Skeletal muscle satellite cell (primary cell): Measurements from ENCODE around the gene ATG14.

Experiments
- H3K27me3 ChIP-seq: 2 replicates; pipeline ENCODE4 v1.7.0; 2013; ENCODE audit warnings: low read length; ENCODE audit not compliant: control insufficient read depth, insufficient read depth
- H3K36me3 ChIP-seq: 2 replicates; pipeline ENCODE4 v1.7.0; 2013; ENCODE audit warnings: mild to moderate bottlenecking, control low read depth, low read length; ENCODE audit not compliant: insufficient read depth
- H3K4me1 ChIP-seq: 2 replicates; pipeline ENCODE4 v1.7.0; 2013; ENCODE audit warnings: low read length; ENCODE audit not compliant: control insufficient read depth, insufficient read depth
- H3K4me2 ChIP-seq: 2 replicates; pipeline ENCODE4 v1.7.0; 2013; ENCODE audit warnings: mild to moderate bottlenecking, low read length
- H3K4me3 ChIP-seq: 2 replicates; pipeline ENCODE4 v1.7.0; 2013; ENCODE audit warnings: low read length
- H3K9ac ChIP-seq: 2 replicates; pipeline ENCODE4 v1.7.0; 2013; ENCODE audit warnings: mild to moderate bottlenecking, low read depth, low read length, moderate library complexity
- H3K9me3 ChIP-seq: replicated peaks from 2 replicates; pipeline ENCODE4 v1.7.0; 2013; ENCODE audit warnings: mild to moderate bottlenecking, control low read depth, low read length

ATG14 gene

DNA sequence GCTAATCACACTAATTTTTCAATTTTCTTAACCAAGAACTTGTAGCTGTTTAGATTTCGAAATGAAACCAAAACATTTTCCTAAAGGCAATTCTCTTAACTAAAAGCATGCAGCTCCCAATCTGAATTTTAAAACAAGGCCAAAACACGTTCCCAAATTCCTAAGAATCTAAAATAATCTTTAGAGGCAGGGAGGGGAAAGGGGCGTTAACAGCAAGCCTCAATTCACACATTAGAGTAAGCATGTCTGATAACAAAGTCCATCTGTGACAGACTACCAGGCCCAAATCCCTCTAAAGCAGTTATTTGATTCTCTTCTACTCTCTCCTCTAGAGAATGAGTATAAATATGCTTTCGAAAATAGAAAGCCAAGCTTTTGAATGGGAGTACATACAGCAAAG, 754 bp downstream of the ATG14 start:
- Histone ChIP-seq H3K9ac (peak overlapping the region; percentile 94), H3K9me3 (no peaks in the 10 kb centered on the region), H3K4me2 (peak overlapping the region; percentile 84), H3K4me3 (peak overlapping the region; percentile 89), H3K4me1 (peaks cover 21% of the 10 kb centered on the region), H3K36me3 (no peaks in the 10 kb centered on the region), H3K27me3 (peaks cover 7% of the 10 kb centered on the region)

DNA sequence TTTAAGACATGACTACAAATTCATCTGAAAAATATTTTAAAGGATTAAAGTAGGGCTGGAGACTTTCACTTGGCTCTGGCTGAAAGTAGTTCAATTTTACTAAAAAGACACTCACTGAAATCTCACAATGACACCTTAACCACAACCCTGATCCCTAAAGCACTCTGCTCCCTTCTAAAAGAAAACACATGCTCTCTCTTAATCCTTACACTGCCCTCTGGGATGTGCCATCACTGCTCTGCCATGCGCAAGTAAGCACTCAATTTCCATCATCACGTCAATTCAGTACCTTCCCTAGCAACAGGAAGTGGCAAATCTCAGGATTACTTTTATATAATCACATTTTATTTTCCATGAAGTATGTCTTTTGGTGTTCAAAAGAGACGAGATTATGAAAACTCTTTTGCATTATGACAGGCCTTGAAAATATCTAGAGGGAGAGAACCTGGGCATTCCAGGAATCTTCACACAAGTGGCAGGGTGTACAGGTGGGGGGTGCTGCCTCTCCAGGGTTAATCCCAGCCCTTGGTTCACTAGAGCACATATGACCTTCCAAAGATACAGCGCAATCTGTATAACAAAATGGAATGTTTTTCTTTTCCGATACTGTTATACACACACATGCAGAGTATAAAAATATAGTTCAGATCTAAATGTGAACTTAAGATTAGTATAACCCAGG, 7.3 kb downstream of the ATG14 start:
- no peaks in the 10 kb centered on the region for H3K27me3 ChIP-seq
- H3K4me3 ChIP-seq: no peak overlapping the region
- no peaks in the 10 kb centered on the region for H3K36me3 ChIP-seq
- no peaks in the 10 kb centered on the region for H3K9me3 ChIP-seq
- H3K4me2 ChIP-seq: no peak overlapping the region
- H3K9ac ChIP-seq: no peak overlapping the region
- peaks cover 17% of the 10 kb centered on the region for H3K4me1 ChIP-seq

- Histone ChIP-seq H3K36me3 (no peaks in the 10 kb centered on the region), H3K4me3 (no peak overlapping the region), H3K9ac (no peak overlapping the region), H3K4me2 (no peak overlapping the region), H3K4me1 (peaks cover 24% of the 10 kb centered on the region), H3K9me3 (no peaks in the 10 kb centered on the region), H3K27me3 (no peaks in the 10 kb centered on the region)
Measured at GRCh38 chr14:55401751-55402150, 9.9 kb downstream of the ATG14 start.

- peak overlapping the region; percentile 41 for H3K4me2 ChIP-seq
- H3K4me3 ChIP-seq: no peak overlapping the region
- H3K36me3 ChIP-seq: peaks cover 4% of the 10 kb centered on the region
- peaks cover 24% of the 10 kb centered on the region for H3K4me1 ChIP-seq
- H3K9ac ChIP-seq: no peak overlapping the region
- H3K9me3 ChIP-seq: no peaks in the 10 kb centered on the region
- no peaks in the 10 kb centered on the region for H3K27me3 ChIP-seq
Measured at GRCh38 chr14:55399852-55400251, 11.8 kb downstream of the ATG14 start.

DNA sequence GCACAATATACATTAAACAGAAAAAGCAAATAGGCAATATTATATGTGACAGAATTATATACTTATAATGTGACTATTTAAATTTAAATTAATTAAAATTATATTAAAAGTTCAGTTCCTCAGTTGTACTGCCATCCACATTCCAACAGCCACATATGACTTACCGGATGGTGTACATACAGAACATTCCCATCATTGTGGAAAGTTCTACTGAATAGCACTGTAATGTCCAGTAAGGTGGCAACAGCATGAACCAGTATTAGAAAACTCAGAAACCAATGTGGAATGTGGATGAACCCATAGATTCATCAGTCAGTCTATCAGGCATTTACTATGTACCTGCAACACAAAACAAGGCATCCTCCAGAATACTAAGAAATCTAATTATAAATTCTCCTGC, 12.4 kb downstream of the ATG14 start:
- peaks cover 24% of the 10 kb centered on the region for H3K4me1 ChIP-seq
- peak overlapping the region; percentile 1 for H3K4me3 ChIP-seq
- no peaks in the 10 kb centered on the region for H3K9me3 ChIP-seq
- peaks cover 9% of the 10 kb centered on the region for H3K36me3 ChIP-seq
- H3K9ac ChIP-seq: no peak overlapping the region
- no peaks in the 10 kb centered on the region for H3K27me3 ChIP-seq
- H3K4me2 ChIP-seq: peak overlapping the region; percentile 41

GRCh38 chr14:55398679-55399078, 13.0 kb downstream of the ATG14 start:
- peaks cover 9% of the 10 kb centered on the region for H3K36me3 ChIP-seq
- H3K9me3 ChIP-seq: no peaks in the 10 kb centered on the region
- H3K4me2 ChIP-seq: peak overlapping the region; percentile 56
- H3K4me3 ChIP-seq: no peak overlapping the region
- peaks cover 24% of the 10 kb centered on the region for H3K4me1 ChIP-seq
- H3K27me3 ChIP-seq: no peaks in the 10 kb centered on the region
- no peak overlapping the region for H3K9ac ChIP-seq

- H3K36me3 ChIP-seq: peaks cover 1% of the 10 kb centered on the region
- peaks cover 21% of the 10 kb centered on the region for H3K4me1 ChIP-seq
- no peaks in the 10 kb centered on the region for H3K27me3 ChIP-seq
- no peaks in the 10 kb centered on the region for H3K9me3 ChIP-seq
- peak overlapping the region; percentile 23 for H3K4me2 ChIP-seq
- H3K4me3 ChIP-seq: no peak overlapping the region
- H3K9ac ChIP-seq: no peak overlapping the region
Measured at GRCh38 chr14:55389330-55389729, 22.3 kb downstream of the ATG14 start.

DNA sequence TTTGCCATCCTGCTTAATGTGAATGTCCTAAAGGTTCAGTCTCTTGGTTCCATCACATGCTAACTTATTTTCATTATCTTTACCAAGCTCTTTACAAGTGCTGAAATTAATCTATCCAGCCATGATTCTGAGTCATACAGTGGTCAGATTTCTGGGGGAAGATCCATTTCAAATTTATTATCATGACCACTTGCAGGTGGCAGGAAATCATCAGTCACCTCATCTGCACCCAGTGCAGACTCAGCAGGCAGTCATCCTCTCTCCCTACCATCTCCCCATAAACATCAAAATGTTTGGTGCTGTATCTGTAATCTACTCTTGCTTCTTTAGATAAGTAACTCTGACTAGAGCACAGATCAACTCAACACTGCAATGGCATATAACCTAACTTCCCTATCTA, 23.5 kb downstream of the ATG14 start:
- Histone ChIP-seq H3K4me3 (peak overlapping the region; percentile 11), H3K9ac (peak overlapping the region; percentile 14), H3K4me2 (peak overlapping the region; percentile 37), H3K4me1 (peaks cover 28% of the 10 kb centered on the region), H3K36me3 (no peaks in the 10 kb centered on the region), H3K9me3 (no peaks in the 10 kb centered on the region), H3K27me3 (no peaks in the 10 kb centered on the region)

- Histone ChIP-seq H3K4me2 (no peak overlapping the region), H3K4me1 (peaks cover 36% of the 10 kb centered on the region), H3K9ac (no peak overlapping the region), H3K27me3 (no peaks in the 10 kb centered on the region), H3K4me3 (no peak overlapping the region), H3K36me3 (no peaks in the 10 kb centered on the region), H3K9me3 (no peaks in the 10 kb centered on the region)
Measured at GRCh38 chr14:55387121-55387520, 24.5 kb downstream of the ATG14 start.

DNA sequence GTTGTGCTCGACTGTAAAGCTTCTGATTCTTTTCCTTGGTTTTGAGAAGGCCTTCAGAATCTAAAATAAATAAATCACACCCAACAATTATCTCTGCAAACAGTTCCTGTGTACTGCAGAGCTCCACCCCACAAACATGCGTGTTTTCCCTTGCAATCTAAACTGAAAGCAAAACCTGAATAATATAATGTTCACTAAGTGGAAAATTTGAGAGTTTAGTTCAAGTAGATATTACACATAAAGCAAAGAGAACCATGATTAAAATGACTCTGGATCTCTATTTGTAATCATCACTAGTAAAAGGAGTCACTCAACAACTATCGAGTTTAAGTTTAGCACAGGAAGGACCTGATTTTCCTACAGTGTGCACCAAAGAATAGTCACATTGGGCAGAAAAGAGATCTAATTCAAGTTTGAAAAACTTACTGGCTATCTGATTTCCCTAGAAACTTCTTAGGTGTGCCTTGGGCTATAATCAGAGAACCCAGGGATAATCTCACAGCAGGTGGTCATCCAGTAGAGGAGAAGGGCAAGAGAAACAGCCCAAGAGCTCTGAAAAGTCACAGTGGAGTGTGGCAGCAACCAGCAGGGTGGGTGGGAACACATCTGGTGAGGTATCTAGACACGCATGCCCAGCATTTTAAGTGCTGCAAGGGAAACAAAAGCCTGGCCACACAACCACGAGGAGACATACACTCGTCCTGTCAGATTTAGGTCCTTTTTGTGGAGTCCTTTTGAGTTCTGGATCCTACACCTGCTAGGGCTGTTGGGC, 25.4 kb downstream of the ATG14 start:
- Histone ChIP-seq H3K9ac (no peak overlapping the region), H3K4me3 (no peak overlapping the region), H3K36me3 (peaks cover 8% of the 10 kb centered on the region), H3K4me2 (no peak overlapping the region), H3K9me3 (no peaks in the 10 kb centered on the region), H3K27me3 (no peaks in the 10 kb centered on the region), H3K4me1 (peaks cover 36% of the 10 kb centered on the region)

DNA sequence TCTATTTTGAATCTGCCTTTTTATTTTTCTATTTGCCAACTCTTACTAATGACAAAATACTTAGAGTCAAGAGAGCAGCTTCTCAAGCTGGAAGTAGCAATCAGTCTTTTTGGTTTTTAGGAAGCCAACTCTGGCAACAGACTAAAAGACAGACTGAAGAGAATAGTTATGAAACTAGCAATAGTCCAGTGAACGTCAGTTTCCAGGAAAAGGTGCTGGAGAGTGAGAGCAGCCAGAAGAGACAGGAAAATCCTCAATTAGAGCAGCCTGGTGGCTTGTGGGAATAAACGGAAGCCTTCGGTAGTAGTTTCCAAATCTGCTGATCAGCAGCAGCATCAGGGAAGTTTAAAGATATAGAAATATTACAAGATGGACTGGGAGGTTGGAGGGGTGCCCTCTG, 27.1 kb downstream of the ATG14 start:
- no peak overlapping the region for H3K4me2 ChIP-seq
- no peaks in the 10 kb centered on the region for H3K27me3 ChIP-seq
- no peaks in the 10 kb centered on the region for H3K9me3 ChIP-seq
- H3K4me1 ChIP-seq: peaks cover 32% of the 10 kb centered on the region
- peaks cover 22% of the 10 kb centered on the region for H3K36me3 ChIP-seq
- H3K9ac ChIP-seq: no peak overlapping the region
- H3K4me3 ChIP-seq: no peak overlapping the region
